Measurements from ENCODE around the gene GBP5. TPM values are rescaled to one million over a fixed set of nuclear protein-coding genes. Genes with fewer than 3 reads are reported as not detected.

GBP5 gene
- 0.81 and 0.94 TPM in 2 replicates for total RNA-seq

GRCh38 chr1:89272269-89273041, at the start of gene GBP5:
Gene GBP5, minus strand, starts transcription at chr1:89272860. Its CDS starts 3,305 bp downstream, at chr1:89269555.

Other genes with a start within 250 kb of the GBP5 start
- gene GBP3, start 250.0 kb downstream of the GBP5 start, total RNA-seq = 8.6 and 40.7 TPM in 2 replicates
- 29.3 and 40.2 TPM in 2 replicates for gene GBP1, start 207.7 kb downstream of the GBP5 start, total RNA-seq
- gene GBP2, start 146.7 kb downstream of the GBP5 start, total RNA-seq = 53.6 and 75.8 TPM in 2 replicates
- gene GBP7, start 96.9 kb downstream of the GBP5 start, total RNA-seq = not detected in 2 replicates
- 19.1 and 24.8 TPM in 2 replicates for gene GBP4, start 73.9 kb downstream of the GBP5 start, total RNA-seq
- not detected in 2 replicates for gene GBP6, start 91.2 kb upstream of the GBP5 start, total RNA-seq